ENCODE results near the gene ADGRD1.

The ADGRD1 gene

GRCh38 chr12:131084341-131085011, 130.8 kb downstream of the ADGRD1 start:
- no peak overlapping the region for H3K27ac ChIP-seq (ENCODE audit: poor library complexity, severe bottlenecking)
- H3K9me3 ChIP-seq (ENCODE audit: severe bottlenecking) = no peaks in the 10 kb centered on the region
- no peak overlapping the region for H3K4me3 ChIP-seq (ENCODE audit: severe bottlenecking)
- H3K27me3 ChIP-seq (ENCODE audit: insufficient read depth, poor library complexity, severe bottlenecking) = peaks cover 4% of the 10 kb centered on the region
- H3K4me1 ChIP-seq (ENCODE audit: insufficient read depth, poor library complexity, severe bottlenecking) = no peaks in the 10 kb centered on the region
- DNase-seq (ENCODE audit: low spot score) = peak; percentile 25
- ATAC-seq (ENCODE audit: low read depth) = no peak
- no peaks in the 10 kb centered on the region for H3K36me3 ChIP-seq (ENCODE audit: low read depth)
- TF ChIP-seq CTCF (IDR thresholded peaks at IDR 0.05; ENCODE audit: poor library complexity, severe bottlenecking) = no peak

- DNase-seq (ENCODE audit: low spot score) (peak; percentile 43), ATAC-seq (ENCODE audit: low read depth) (no peak)
- no peak overlapping the region for H3K4me3 ChIP-seq (ENCODE audit: severe bottlenecking)
- peaks cover 4% of the 10 kb centered on the region for H3K27me3 ChIP-seq (ENCODE audit: insufficient read depth, poor library complexity, severe bottlenecking)
- no peak for TF ChIP-seq CTCF (IDR thresholded peaks at IDR 0.05; ENCODE audit: poor library complexity, severe bottlenecking)
- H3K4me1 ChIP-seq (ENCODE audit: insufficient read depth, poor library complexity, severe bottlenecking) = no peaks in the 10 kb centered on the region
- H3K27ac ChIP-seq (ENCODE audit: poor library complexity, severe bottlenecking) = no peak overlapping the region
- H3K9me3 ChIP-seq (ENCODE audit: severe bottlenecking) = no peaks in the 10 kb centered on the region
- no peaks in the 10 kb centered on the region for H3K36me3 ChIP-seq (ENCODE audit: low read depth)
These were observed 131.6 kb downstream of the ADGRD1 start for GRCh38 chr12:131085125-131085815.

- Histone ChIP-seq H3K27me3 (ENCODE audit: insufficient read depth, poor library complexity, severe bottlenecking) (peaks cover 4% of the 10 kb centered on the region), H3K9me3 (ENCODE audit: severe bottlenecking) (no peaks in the 10 kb centered on the region), H3K4me3 (ENCODE audit: severe bottlenecking) (no peak overlapping the region), H3K36me3 (ENCODE audit: low read depth) (no peaks in the 10 kb centered on the region), H3K4me1 (ENCODE audit: insufficient read depth, poor library complexity, severe bottlenecking) (no peaks in the 10 kb centered on the region), H3K27ac (ENCODE audit: poor library complexity, severe bottlenecking) (no peak overlapping the region)
- peak; percentile 44 for DNase-seq (ENCODE audit: low spot score)
- no peak for ATAC-seq (ENCODE audit: low read depth)
- TF ChIP-seq CTCF (IDR thresholded peaks at IDR 0.05; ENCODE audit: poor library complexity, severe bottlenecking) = no peak
These were observed 132.3 kb downstream of the ADGRD1 start for GRCh38 chr12:131085816-131086591.

GRCh38 chr12:131087302-131087818, 133.7 kb downstream of the ADGRD1 start:
- no peak for TF ChIP-seq CTCF (IDR thresholded peaks at IDR 0.05; ENCODE audit: poor library complexity, severe bottlenecking)
- Histone ChIP-seq H3K4me1 (ENCODE audit: insufficient read depth, poor library complexity, severe bottlenecking) (no peaks in the 10 kb centered on the region), H3K27ac (ENCODE audit: poor library complexity, severe bottlenecking) (no peak overlapping the region), H3K36me3 (ENCODE audit: low read depth) (no peaks in the 10 kb centered on the region), H3K4me3 (ENCODE audit: severe bottlenecking) (no peak overlapping the region), H3K27me3 (ENCODE audit: insufficient read depth, poor library complexity, severe bottlenecking) (peaks cover 4% of the 10 kb centered on the region), H3K9me3 (ENCODE audit: severe bottlenecking) (no peaks in the 10 kb centered on the region)
- DNase-seq (ENCODE audit: low spot score) (no peak), ATAC-seq (ENCODE audit: low read depth) (no peak)
